ENCODE measurements around the gene ZDHHC1.

Gene ZDHHC1

DNA sequence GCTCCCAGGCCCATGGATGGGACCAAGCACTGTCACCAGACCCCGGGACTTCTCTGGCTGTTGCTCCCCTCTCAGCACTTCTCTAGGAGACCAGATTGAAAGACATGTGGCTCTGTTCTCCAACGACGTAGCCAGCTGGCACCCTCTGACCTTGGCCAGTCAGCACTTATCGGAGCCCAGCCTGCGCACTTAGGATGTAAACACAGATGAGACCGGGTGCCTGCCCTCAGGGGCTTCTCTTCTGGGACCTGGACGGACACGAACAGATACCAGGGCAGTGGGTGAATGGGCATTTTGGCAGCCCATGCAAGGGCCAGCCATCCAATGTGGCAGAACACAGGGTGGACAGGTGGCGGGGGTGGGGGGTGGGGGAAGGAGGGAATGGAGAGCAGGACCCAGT lies 6.6 kb downstream of the ZDHHC1 start:
- no peak for DNase-seq (ENCODE audit: low spot score)

DNA sequence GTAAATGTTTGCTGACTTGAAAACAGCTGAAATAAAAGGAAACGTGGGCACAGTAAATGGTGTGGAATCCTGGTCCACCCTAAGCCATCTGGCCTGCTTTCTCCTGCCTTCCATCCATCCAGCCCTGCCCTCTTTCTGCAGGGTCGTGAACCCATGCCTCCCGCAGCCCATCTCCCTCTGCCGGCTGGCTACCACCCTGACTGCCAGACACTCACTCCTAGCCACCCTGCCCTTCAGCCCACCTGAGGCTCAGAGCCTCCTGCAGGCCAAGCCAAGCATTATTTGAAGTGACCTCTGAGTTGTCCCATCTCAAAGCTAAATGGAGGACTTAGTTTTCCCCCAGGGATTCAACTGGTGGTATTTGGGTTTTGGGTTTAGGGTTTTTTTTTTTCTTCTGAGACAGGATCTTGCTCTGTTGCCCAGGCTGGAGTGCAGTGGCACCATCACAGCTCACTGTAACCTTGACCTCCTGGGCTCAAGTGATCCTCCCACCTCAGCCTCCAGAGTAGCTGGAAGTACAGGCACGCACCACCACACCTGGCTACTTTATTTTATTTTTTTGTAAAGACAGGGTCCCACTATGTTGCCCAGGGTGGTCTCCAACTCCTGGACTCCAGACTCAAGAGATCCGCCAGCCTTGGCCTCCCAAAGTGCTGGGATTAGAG lies 8.4 kb downstream of the ZDHHC1 start:
- no peak for DNase-seq (ENCODE audit: low spot score)

DNA sequence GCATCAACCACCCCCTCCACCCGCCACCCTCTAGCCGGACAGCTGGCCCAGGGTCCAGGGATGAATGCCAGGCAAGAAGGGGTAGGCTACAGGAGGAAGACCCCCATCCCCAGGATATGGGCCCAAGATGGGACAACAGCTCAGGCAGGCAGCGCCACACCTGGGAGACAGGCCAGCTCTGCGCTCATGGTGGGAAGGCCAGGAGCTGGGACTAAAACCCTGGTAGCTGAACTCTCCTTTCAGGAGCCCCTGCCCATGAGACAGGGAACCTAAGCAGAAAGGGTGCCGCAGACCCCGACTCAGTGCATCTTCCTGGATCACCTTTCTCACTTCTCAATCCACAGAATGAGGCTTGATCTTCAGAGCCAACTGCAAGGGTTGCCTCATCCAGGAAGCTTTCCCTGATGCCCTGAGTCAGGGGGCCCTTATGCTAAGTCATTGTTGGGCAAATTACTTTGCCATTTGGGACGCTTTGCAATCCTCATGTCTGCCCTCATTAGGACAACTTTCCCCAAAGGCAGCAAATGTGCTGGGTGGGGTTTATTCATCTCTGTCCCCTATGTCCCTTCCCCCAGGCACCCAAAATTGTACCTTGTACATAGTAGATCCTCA lies 9.0 kb downstream of the ZDHHC1 start:
- DNase-seq (ENCODE audit: low spot score), result no peak

DNA sequence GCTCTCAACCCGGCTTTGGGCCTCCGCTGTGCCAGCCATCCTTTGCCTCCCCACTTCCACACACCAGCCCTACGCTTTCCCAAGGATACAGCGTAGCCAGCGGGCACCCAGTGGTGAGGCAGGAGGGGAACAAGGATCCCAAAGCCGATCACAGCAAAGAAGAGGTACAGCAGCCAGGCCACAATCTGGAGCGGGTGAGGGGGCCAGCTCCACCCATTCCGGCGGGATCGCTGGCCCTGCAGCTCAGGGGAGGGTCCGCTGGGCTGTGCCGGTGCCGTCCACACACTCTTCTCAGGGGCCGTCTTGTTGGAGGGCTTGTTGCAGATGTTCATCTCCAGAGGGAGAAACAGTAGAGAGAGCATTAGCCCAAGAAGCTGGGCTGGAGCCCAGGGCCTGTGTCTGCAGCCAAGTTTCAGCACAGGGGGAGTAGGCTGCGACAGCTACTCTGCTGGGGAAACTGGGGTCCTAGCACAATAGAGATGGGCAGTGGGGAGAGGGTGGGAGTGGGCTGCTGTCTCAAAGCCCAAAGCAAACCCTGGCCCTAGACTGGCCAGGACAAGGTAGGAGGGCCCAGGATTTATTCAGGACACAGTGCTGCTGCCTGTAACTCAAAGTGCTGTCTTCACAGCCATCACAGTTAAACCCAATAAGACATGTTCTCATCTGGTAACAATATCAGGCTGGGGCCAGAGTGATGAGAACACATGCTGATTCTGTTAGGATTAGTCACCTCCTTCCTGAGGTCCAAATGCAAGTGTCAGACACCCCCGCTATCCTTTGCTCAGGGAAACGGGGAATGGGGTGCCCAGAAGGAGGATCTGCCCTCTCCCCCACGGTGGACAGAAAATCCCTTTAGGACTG lies 9.9 kb downstream of the ZDHHC1 start:
- no peak for DNase-seq (ENCODE audit: low spot score)

DNA sequence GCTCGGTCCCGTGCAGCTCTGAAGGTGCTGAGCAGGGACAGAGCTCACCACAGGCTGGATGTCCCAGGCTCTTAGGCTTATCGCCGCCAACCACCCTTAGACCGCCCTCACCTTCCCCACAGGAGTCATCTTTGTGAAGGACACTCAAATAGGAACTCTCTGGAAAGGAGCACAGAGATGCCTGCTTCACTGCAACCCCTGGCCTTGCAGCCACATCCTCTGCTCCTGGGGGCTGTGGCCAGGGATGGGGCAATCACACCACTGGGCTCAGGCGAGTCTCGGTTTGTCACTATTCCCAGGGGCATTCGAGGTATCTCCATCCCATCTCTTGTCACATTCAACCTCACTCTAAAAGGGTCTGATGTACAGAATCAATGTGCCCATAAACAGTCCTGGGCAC lies 10.9 kb downstream of the ZDHHC1 start:
- no peak for DNase-seq (ENCODE audit: low spot score)

DNA sequence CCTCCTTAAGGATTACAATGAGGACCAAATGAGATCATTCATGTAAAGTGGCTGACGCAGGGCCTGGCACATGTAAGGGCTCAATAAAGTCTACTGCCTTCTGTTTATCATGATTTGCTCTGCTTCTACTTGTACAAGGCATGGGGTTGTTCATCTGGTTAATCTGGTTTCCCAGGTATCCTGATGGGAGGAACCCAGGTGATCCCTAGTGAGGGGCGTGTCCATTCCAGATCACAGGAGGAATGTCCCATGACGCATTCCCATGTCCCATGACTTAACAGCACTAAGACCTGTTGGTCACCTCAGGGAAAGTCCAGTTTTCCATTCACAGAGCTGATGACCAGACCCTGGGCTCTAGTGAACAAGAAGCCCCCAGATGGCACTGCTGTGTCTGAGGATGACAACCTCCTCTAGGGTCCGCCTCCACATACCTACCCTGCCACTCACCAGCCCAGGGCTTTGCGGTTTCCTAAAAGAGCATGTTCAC lies 11.5 kb downstream of the ZDHHC1 start:
- DNase-seq (ENCODE audit: low spot score), result no peak

DNA sequence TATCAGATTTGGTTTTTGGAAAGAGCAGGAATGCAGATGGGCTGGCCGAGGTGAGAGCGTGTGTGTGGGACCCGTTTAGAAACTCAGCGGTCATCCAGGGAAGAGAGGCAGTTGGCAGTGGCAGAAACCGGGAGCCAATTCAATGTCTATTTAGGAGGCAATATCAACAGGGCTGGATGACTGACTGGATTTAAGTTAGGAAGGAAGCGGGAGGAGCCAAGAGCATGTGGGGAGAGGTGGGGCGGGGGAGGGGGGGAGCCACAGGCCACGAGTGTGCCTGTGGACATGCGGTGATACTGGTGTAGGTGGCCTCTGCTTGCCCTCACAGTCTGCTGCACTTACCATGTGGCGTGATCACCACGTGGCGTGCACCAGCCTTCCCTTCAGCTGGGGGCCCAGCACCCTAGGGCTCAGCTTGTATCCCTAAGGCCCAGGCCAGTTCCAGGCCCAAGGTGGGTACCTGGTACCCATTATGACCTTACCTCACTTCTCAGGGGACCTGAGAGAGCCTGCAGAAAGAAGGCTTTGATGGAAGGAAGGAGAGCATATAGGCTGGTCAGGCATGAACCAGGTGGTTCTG lies 12.2 kb downstream of the ZDHHC1 start:
- no peak for DNase-seq (ENCODE audit: low spot score)

DNA sequence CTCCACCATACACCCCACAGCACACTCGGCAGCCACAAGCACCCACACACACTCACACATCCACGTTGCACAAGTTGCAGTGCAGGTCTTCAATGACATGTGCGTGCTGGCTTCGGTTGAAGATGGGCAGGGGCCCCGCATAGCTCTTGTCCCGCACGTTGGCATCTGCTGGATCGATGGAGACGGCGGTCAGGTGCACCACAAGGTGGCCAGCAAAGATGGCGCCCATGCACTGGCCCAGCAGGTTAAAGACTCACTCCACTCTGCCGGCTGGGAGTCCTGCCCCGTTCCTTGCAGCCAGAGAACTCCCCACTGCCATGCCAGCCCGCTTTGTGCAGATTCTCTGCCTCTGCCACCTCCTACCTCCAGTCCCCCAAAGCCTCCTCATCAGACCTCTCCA lies 15.4 kb downstream of the ZDHHC1 start:
- no peak for DNase-seq (ENCODE audit: low spot score)

DNA sequence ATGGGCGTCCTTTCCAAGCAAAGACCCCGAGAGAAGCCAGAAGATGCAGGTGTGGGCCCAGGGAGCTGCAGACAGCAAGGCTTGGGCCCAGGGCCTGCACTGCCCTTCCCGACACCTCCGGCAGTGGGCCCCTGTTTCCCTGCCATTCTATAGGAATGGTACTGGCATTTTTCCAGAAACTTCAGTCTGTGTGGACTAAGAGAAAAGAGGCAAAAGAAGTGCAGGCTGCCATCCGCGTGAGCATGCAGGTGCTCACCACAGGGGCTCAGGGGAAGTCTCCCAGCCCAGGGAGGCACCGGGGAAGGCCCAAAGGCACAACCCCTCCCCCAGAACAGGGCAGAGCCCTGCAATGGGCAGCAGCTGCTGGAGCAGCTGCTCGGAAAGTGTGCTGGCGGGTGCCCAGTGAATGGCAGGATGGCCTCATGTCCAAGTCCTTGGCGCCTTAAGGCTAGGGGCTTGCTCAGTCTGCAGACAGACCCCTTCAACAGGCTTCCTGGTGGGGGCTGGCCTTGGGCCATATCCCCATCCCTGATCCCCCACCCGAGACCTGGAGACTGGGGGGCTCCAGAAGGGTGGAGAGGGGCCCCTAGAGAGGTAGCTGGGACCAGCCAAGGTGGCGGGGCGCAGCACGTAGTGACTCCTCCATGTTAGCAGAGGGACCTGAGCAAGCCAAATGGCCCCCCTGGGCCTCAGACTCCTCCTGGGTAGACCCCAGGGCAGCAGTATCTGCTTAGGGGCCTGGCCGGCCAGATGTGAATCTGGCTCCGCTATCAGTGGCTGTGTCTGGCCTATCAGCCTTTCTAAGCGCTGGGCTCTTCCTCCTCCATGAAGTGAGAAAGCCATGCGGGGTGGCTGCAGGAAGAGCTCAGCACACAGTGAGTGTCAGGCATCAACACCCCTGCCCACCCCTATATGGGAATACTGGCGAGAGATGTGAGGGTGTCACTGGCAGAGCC lies 16.2 kb downstream of the ZDHHC1 start:
- no peak for DNase-seq (ENCODE audit: low spot score)

DNA sequence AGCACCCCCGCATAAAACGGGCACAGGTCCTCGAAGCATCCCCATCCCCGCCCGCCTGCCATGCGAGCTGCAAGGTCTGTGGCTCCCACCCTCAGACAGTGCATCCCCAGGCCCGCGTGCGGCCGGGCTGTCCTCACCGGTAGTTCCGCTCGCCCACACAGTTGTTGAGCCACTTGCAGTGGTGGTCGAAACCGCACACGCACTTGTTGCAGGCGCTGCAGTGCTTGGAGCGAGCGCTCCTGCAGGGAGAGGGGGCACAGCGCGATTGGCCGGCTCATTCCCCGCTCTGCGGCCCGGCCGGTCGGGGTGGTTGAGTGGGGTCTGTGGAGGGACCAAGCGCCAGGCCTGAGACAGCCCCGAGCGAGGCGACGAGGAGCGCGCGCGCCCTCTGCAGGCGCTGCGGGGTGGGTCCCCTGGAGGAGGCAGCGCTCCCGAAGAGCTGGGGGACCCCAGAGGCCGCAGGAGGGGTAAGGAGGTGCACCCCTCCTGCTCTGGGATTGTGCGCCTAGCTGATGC lies 17.0 kb downstream of the ZDHHC1 start:
- DNase-seq (ENCODE audit: low spot score), result peak; percentile 51

DNA sequence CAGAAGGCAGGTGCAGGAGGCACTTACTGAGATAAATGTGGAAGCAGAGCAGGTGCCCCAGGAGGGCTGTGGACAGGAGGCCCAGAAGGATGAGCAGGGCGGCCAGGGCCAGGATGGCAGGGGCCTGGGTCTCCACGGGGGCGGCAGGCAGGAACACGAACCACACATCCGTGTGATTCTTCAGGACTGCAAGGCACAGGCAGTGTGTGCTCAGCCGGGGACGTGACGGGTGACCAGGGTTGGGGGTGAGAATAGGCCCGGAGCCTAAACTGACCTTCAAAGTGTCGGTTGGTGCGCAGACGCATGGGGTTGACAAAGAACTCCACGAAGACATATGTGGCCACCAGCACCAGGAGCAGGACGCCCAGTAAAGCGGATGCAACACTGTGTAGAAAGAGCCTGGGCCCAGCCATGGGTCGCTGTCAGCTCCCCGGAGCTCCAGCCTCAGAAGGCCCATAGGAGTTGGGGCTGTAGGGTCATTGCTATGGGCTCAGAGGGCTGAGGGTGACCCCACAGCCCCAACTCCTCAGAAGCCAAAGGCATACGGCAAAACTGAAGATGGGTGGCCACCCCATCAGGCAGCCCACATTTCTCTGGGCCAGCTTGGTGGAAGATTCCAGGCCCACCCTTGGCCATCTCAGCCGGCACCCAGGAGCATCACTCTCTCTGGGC lies 17.6 kb downstream of the ZDHHC1 start:
- no peak for DNase-seq (ENCODE audit: low spot score)

DNA sequence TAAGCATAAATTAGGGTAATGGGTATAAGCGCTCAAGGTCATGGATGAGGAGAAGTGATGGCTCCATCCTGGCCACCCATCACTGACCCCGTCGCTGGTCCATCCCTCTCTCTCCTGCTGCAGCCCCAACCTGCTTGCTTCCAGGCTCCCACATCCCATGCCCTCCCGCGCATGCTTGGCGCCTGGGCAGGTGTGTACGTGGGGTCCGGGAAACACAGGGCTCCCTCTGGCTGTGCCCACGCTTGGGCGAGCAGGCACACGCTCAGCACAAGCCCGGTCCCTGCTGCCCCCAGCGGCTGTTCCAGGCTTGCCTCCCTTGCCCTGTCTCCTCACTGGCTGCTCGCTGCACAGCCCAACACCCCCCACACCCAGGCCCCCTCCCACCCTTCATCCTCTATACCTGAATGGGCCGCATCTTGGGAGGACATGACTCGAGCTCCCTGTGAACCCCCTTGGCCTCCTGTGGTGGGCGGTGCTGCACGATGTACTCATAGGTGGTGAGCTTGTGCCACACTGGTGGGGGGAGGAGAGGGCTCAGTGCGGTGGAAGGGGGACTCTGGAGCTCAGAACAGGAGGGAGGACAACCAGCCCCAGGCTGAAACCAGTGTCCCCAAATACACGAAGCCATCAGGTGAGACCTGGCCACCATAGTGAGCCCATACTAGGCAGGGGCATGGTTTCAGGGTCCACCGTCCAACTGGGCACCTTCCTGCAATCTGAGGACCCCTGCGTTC lies 18.3 kb downstream of the ZDHHC1 start:
- DNase-seq (ENCODE audit: low spot score), result no peak

DNA sequence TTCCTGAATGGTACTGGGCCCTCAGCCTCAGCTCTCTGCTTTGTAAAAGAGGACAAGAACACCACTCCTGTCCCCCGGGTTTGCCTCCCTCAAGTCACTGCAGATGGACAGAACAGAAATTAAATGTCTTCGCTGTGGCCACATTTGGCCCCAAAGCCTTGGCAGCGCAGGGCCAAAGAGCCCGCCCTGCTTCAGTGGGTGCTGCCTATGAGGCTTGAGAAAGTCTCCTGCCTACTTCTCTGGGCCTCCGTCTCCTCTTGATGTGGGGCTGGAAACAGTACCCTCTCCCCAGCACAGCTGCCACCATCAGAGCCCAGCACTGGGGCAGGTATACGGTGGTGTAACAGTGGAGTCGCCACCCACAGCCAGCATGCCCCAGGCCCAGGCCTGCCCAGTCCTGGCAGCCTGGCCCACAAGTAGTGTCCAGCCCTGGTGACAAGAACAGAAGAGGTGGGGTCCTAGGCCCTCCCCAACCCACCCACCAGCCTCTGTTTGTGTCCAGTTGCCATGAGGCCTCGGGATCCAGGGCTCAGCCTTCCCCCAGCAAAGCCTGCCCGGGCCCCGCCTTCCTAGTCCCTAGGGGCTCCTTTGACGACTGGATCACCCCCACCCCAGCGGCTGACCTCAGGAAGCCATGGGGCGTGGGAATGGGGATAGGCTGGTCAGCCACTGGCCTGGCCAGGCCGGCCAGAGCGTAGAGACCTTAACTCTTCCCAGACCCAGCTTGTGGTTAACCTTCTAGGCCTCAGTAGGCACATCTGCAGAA lies 19.1 kb downstream of the ZDHHC1 start:
- no peak for DNase-seq (ENCODE audit: low spot score)

DNA sequence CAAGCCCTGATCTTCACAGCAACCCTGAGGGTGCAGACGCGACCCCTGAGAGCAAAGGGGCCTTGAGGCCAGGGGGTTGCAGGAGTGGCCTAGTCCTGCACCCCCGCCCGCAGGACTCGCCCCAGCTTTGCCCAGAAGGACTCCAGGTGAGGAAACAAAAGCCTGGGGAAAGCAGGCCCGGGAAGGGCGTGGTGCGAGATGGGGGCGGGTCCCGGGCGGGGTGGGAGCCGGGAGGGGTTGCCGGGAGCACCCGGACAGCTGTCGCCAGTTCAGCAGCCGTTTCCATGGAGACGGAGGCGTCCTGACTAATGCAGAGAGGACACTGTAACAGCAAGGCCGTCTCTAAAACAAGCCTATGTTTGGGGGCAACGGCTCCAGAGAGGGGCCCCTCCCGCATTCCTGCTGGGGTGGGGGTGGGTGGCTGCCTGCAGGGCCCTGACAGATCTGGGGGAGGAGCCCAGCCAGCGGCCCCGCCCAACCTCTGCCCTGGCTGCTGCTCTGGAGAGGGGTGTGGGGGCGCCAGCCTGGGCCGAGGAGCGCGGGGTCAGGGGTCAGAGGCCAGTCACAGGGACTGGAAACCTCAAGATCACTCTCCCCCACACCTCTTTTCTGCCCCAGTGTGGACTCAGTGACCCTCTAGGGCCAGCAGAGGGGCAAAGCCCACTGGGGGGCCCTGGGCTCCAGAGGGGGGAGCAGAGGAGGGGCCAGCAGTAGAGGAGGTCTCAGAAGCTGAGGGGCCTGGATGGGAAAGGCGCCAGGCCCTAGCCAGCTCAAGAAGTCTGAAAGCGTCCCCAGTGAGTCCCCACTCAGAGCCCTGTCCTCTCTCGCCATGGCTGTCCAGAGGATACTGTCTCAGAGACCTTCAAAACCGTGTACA lies 19.9 kb downstream of the ZDHHC1 start:
- DNase-seq (ENCODE audit: low spot score), result no peak

DNA sequence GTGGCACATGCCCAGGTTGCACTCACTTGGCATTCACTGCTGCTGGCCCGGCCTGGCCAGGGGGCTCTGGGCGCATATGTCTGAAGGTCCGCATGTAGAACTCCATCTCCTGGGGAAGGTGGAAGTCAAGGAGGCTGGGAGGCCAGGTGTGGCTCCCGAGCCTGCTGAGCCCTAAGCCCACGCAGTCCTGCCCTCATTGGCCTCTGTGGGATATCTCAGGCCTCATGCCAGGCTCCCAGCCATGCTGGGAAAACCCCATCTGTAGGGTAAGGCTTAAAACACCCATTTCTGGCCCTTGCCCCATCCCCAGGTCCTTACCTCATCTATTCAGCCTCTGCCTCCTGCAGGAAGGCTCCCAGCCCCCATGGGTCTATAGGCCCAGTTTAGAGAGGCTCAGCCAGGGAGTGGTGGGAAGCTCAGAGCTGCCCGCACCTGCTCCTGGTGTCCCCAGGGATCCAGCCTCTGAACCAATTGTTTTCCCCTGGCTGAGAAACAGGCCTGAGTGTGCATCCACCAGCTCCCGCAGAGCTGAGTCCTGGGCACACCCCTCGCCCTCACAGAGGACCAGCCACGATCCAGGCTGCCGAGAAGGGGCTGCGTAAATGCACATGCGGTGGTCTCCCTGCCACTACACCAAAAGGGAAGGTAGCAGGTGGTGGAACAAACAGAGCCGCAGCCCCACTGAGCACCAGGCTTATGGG lies 20.7 kb downstream of the ZDHHC1 start:
- no peak for DNase-seq (ENCODE audit: low spot score)

DNA sequence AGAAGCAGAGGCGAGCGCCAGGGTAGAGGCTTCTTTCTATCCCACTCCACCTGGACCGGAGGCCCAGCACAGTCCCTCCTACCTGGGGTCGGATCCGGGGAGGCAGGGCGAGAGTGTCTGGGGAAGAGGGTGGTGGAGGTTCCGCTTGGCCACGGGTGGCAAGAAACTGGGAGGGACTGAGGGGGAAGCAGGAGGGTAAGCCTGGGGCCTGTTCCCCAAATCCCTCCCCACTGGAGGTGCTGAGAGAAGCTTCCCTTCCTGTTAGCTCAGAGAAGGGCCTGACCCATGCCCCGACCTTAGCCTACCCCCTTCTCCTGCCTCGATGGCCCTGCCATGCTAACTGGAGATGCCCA lies 21.2 kb downstream of the ZDHHC1 start:
- no peak for DNase-seq (ENCODE audit: low spot score)

Data from activated CD4-positive, alpha-beta T cell treated with anti-CD3 and anti-CD28 coated beads, Interleukin-2, Interleukin-4, amounts not matched to agents 100 ng/mL and 50 ng/mL, durations not matched to agents 16 hours and 8 hours (primary cell).